ENCODE measurements around the gene STAP1.

STAP1 gene

GRCh38 chr4:67556436-67556835 lies 2.1 kb upstream of the STAP1 start:
- no peak for DNase-seq (ENCODE audit: low read depth)

GRCh38 chr4:67565284-67565683 lies 6.8 kb downstream of the STAP1 start:
- DNase-seq (ENCODE audit: low read depth) = no peak

GRCh38 chr4:67566335-67566734 lies 7.8 kb downstream of the STAP1 start:
- no peak for DNase-seq (ENCODE audit: low read depth)

GRCh38 chr4:67568820-67569219 lies 10.3 kb downstream of the STAP1 start:
- DNase-seq (ENCODE audit: low read depth) = no peak

- DNase-seq (ENCODE audit: low read depth) = no peak
Measured at GRCh38 chr4:67570537-67570936, 12.0 kb downstream of the STAP1 start.

- no peak for DNase-seq (ENCODE audit: low read depth)
Measured at GRCh38 chr4:67571975-67572374, 13.4 kb downstream of the STAP1 start.

GRCh38 chr4:67573193-67573592 lies 14.7 kb downstream of the STAP1 start:
- DNase-seq (ENCODE audit: low read depth) = no peak

- DNase-seq (ENCODE audit: low read depth) = no peak
Measured at GRCh38 chr4:67575232-67576058, 16.9 kb downstream of the STAP1 start.

GRCh38 chr4:67576059-67576466 lies 17.5 kb downstream of the STAP1 start:
- DNase-seq (ENCODE audit: low read depth) = no peak

GRCh38 chr4:67576538-67576937 lies 18.0 kb downstream of the STAP1 start:
- no peak for DNase-seq (ENCODE audit: low read depth)

GRCh38 chr4:67580577-67580976 lies 22.1 kb downstream of the STAP1 start:
- no peak for DNase-seq (ENCODE audit: low read depth)

- no peak for DNase-seq (ENCODE audit: low read depth)
Measured at GRCh38 chr4:67581208-67581857, 22.8 kb downstream of the STAP1 start.

GRCh38 chr4:67581913-67582312 lies 23.4 kb downstream of the STAP1 start:
- DNase-seq (ENCODE audit: low read depth) = no peak

- no peak for DNase-seq (ENCODE audit: low read depth)
Measured at GRCh38 chr4:67584496-67584895, 26.0 kb downstream of the STAP1 start.

GRCh38 chr4:67587156-67587555 lies 28.6 kb downstream of the STAP1 start:
- no peak for DNase-seq (ENCODE audit: low read depth)

GRCh38 chr4:67593741-67594175 lies 35.2 kb downstream of the STAP1 start:
- no peak for DNase-seq (ENCODE audit: low read depth)

- no peak for DNase-seq (ENCODE audit: low read depth)
Measured at GRCh38 chr4:67603310-67604028, 44.9 kb downstream of the STAP1 start.

- no peak for DNase-seq (ENCODE audit: low read depth)
Measured at GRCh38 chr4:67604029-67604381, 45.5 kb downstream of the STAP1 start.

- DNase-seq (ENCODE audit: low read depth) = no peak
Measured at GRCh38 chr4:67604749-67605148, 46.2 kb downstream of the STAP1 start.

- DNase-seq (ENCODE audit: low read depth) = no peak
Measured at GRCh38 chr4:67608027-67608426, 49.5 kb downstream of the STAP1 start.

- DNase-seq (ENCODE audit: low read depth) = no peak
Measured at GRCh38 chr4:67614186-67614585, 55.7 kb downstream of the STAP1 start.

GRCh38 chr4:67615119-67615518 lies 56.6 kb downstream of the STAP1 start:
- no peak for DNase-seq (ENCODE audit: low read depth)

- no peak for DNase-seq (ENCODE audit: low read depth)
Measured at GRCh38 chr4:67616478-67616877, 58.0 kb downstream of the STAP1 start.
